ENCODE data around the gene SPACDR. TPM values are rescaled to one million over a fixed set of nuclear protein-coding genes. Genes with fewer than 3 reads are reported as not detected.
A peak's percentile ranks its signal among the peaks of the same experiment; 100 is the strongest.

The SPACDR gene
- total and polyA plus RNA-seq, 2 experiments from 2014 or later = 0.42 to 0.52 TPM

DNA sequence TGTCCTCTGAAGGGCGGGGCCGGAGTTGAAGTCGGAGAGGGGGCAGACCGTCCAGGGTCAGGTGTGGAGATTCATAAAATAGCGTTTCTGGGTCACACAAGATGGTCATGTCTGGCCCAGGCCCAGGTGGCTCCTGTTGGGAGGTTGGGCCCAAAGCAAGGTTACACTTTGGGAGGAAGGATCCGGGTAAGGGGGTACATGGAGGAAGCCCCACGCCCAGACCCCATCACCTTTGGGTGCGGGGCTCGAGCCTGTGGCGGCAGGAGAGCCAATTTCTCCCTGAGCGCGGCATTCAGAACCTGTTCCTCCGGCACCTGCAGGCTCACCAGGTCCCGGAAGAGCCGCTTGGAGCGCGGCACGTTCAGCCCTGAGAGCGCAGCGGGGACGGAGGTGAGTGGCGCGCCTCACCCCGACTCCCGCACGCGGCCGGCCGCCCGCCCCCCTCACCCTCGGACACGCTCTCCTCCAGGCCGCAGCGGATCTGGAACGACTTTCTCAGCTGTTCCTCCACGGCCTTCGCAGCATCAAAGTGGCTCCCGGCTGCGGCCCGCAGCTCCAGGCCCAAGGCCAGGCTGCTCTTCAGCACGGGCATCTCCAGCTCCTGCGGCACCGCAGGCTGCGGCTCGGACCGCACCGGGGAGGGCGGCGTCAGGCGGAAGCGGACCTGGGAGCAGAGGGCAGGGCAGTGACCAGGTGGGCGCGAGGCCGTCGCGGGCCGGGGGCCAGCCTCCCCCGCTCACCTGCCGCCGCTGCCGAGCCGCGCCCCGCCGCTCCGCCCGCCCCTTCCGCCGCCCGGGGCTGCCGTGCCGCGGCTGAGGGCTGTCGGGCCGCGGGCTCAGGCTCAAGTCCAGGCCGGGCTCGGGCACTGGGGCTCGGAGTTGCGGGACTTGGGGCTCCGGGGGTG is 28.4 kb downstream of the SPACDR start:
- Histone ChIP-seq H2AFZ (no peak overlapping the region), H3F3A (replicated peaks; ENCODE audit: low read depth) (peaks cover 39% of the 10 kb centered on the region), H3K4me1 (ENCODE audit: insufficient read depth) (peaks cover 28% of the 10 kb centered on the region; the same call in 1 of the 2 replicates), H3K27ac (ENCODE audit: low read depth) (peak overlapping the region; percentile 83), H3K9me2 (ENCODE audit: insufficient read depth) (no peaks in the 10 kb centered on the region), H4K20me1 (replicated peaks; ENCODE audit: insufficient read depth) (peaks cover 3% of the 10 kb centered on the region; the same call in 1 of the 2 replicates), H3K36me3 (ENCODE audit: insufficient read depth) (peaks cover 9% of the 10 kb centered on the region; the same call in 1 of the 2 replicates), H3K4me2 (peak overlapping the region; percentile 98), H3K79me2 (replicated peaks; ENCODE audit: insufficient read depth) (peaks cover 39% of the 10 kb centered on the region), H3K4me3 (peak overlapping the region; percentile 70), H3K27me3 (ENCODE audit: insufficient read depth) (no peaks in the 10 kb centered on the region)
- H3K27me3 Mint-ChIP-seq (ENCODE audit: insufficient read depth, low read depth, poor library complexity) = peaks cover 19% of the 10 kb centered on the region
- peak overlapping the region; percentile 96 for H3K27ac Mint-ChIP-seq
- peaks cover 47% of the 10 kb centered on the region for H3K36me3 Mint-ChIP-seq (ENCODE audit: low read depth)
- peaks cover 45% of the 10 kb centered on the region for H3K4me1 Mint-ChIP-seq
- DNase-seq (ENCODE audit: low spot score) (peak; percentile 64), ATAC-seq (peak; percentile 43)
- H3K4me3 Mint-ChIP-seq = peak overlapping the region; percentile 88
- no peaks in the 10 kb centered on the region; the same call in 2 of the 3 replicates for H3K9me3 Mint-ChIP-seq
- peak; percentile 75 for TF ChIP-seq POLR2AphosphoS5 (IDR thresholded peaks at IDR 0.05; ENCODE audit: low read depth)
- TF ChIP-seq, protein P1, sequence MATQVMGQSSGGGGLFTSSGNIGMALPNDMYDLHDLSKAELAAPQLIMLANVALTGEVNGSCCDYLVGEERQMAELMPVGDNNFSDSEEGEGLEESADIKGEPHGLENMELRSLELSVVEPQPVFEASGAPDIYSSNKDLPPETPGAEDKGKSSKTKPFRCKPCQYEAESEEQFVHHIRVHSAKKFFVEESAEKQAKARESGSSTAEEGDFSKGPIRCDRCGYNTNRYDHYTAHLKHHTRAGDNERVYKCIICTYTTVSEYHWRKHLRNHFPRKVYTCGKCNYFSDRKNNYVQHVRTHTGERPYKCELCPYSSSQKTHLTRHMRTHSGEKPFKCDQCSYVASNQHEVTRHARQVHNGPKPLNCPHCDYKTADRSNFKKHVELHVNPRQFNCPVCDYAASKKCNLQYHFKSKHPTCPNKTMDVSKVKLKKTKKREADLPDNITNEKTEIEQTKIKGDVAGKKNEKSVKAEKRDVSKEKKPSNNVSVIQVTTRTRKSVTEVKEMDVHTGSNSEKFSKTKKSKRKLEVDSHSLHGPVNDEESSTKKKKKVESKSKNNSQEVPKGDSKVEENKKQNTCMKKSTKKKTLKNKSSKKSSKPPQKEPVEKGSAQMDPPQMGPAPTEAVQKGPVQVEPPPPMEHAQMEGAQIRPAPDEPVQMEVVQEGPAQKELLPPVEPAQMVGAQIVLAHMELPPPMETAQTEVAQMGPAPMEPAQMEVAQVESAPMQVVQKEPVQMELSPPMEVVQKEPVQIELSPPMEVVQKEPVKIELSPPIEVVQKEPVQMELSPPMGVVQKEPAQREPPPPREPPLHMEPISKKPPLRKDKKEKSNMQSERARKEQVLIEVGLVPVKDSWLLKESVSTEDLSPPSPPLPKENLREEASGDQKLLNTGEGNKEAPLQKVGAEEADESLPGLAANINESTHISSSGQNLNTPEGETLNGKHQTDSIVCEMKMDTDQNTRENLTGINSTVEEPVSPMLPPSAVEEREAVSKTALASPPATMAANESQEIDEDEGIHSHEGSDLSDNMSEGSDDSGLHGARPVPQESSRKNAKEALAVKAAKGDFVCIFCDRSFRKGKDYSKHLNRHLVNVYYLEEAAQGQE (IDR thresholded peaks at IDR 0.05; ENCODE audit: unreplicated experiment) = no peak

DNA sequence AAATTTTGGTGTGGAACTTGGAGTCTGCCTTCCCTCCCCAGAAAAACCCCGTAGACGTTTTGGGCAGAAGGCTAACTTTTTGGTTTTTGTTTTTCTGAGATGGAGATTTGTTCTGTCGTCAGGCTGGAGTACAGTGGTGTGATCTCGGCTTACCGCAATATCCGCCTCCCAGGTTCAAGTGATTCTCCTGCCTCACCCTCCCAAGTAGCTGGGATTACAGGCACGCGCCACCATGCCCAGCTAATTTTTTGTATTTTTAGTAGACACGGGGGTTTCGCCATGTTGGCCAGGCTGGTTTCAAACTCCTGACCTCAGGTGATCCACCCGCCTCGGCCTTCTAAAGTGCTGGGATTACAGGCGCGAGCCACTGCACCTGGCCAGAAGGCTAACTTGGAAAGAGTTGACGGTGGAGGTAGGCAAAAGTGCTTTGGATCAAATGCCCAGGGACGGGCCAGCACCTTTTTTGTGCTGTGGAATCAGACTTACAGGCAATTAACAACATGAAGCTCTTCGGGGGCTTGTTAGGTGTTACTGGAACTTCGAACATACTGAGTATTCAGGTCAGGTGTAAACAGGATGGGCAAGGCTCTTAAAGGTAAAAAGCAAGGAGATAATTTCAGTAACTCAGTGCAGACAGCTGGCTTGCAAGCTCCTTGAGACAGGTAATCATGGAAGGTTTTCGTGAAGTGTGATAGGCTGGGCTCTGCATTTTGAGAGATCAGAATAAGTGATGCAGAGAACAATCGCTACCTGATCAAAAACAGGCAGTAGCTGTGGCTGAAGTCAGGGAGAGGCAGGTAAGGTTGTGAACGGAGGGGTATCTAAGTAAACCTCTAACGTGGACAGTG is 29.5 kb downstream of the SPACDR start:
- peak overlapping the region; percentile 83 for H3K27ac ChIP-seq (ENCODE audit: low read depth)
- peaks cover 29% of the 10 kb centered on the region; the same call in 1 of the 2 replicates for H3K4me1 ChIP-seq (ENCODE audit: insufficient read depth)
- peak overlapping the region; percentile 96 for H3K27ac Mint-ChIP-seq
- ATAC-seq (no peak), DNase-seq (ENCODE audit: low spot score) (no peak)
- peaks cover 1% of the 10 kb centered on the region for H3K9me3 Mint-ChIP-seq
- H3K4me2 ChIP-seq = peak overlapping the region; percentile 98
- H3K79me2 ChIP-seq (replicated peaks; ENCODE audit: insufficient read depth) = peaks cover 44% of the 10 kb centered on the region
- H3K4me3 Mint-ChIP-seq = peak overlapping the region; percentile 86
- peaks cover 9% of the 10 kb centered on the region; the same call in 1 of the 2 replicates for H3K36me3 ChIP-seq (ENCODE audit: insufficient read depth)
- H3K27me3 Mint-ChIP-seq (ENCODE audit: insufficient read depth, low read depth, poor library complexity) = peaks cover 26% of the 10 kb centered on the region
- peaks cover 3% of the 10 kb centered on the region; the same call in 1 of the 2 replicates for H4K20me1 ChIP-seq (replicated peaks; ENCODE audit: insufficient read depth)
- H2AFZ ChIP-seq = no peak overlapping the region
- peaks cover 48% of the 10 kb centered on the region for H3K4me1 Mint-ChIP-seq
- H3K9me2 ChIP-seq (ENCODE audit: insufficient read depth) = no peaks in the 10 kb centered on the region
- peaks cover 39% of the 10 kb centered on the region for H3F3A ChIP-seq (replicated peaks; ENCODE audit: low read depth)
- peak overlapping the region; percentile 70 for H3K4me3 ChIP-seq
- H3K27me3 ChIP-seq (ENCODE audit: insufficient read depth) = no peaks in the 10 kb centered on the region
- peaks cover 53% of the 10 kb centered on the region for H3K36me3 Mint-ChIP-seq (ENCODE audit: low read depth)
- TF ChIP-seq, protein P2, sequence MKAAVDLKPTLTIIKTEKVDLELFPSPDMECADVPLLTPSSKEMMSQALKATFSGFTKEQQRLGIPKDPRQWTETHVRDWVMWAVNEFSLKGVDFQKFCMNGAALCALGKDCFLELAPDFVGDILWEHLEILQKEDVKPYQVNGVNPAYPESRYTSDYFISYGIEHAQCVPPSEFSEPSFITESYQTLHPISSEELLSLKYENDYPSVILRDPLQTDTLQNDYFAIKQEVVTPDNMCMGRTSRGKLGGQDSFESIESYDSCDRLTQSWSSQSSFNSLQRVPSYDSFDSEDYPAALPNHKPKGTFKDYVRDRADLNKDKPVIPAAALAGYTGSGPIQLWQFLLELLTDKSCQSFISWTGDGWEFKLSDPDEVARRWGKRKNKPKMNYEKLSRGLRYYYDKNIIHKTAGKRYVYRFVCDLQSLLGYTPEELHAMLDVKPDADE (IDR thresholded peaks at IDR 0.05) = no peak
- TF ChIP-seq POLR2AphosphoS5 (IDR thresholded peaks at IDR 0.05; ENCODE audit: low read depth) (no peak), JUNB (IDR thresholded peaks at IDR 0.05; ENCODE audit: unreplicated experiment) (no peak), CREB1 (CRISPR knock-in tag; IDR thresholded peaks at IDR 0.05; ENCODE audit: low read depth) (no peak), EZH2 (IDR thresholded peaks at IDR 0.05; ENCODE audit: low read depth, unreplicated experiment) (no peak), EZH2phosphoT487 (IDR thresholded peaks at IDR 0.05; ENCODE audit: unreplicated experiment) (no peak)
- TF ChIP-seq, protein P1 (IDR thresholded peaks at IDR 0.05; ENCODE audit: unreplicated experiment) = no peak

All from GM23338 (cell line).